Measurements from ENCODE around the gene GABPA. TPM values are rescaled to one million over a fixed set of nuclear protein-coding genes. Genes with fewer than 3 reads are reported as not detected.

Gene GABPA
- total RNA-seq (10 to 100 TPM; 15.6 to 43.6 TPM), polyA plus RNA-seq (1 to 10 TPM; 7.2 to 8.9 TPM)
- long read RNA-seq, donor 1, full-length matches to known transcripts = 14 of 14 reads
- long read RNA-seq, donor 1, partial matches to known transcripts = 0 of 14 reads
- long read RNA-seq, donor 1, other reads (novel, unspliced or antisense) = 0 of 14 reads
- long read RNA-seq, donor 2, full-length matches to known transcripts = 3 of 3 reads
- long read RNA-seq, donor 2, partial matches to known transcripts = 0 of 3 reads
- long read RNA-seq, donor 2, other reads (novel, unspliced or antisense) = 0 of 3 reads
- long read RNA-seq, donor 3, full-length matches to known transcripts = 7 of 7 reads
- long read RNA-seq, donor 3, partial matches to known transcripts = 0 of 7 reads
- long read RNA-seq, donor 3, other reads (novel, unspliced or antisense) = 0 of 7 reads
- long read RNA-seq, donor 4, full-length matches to known transcripts = 1 of 1 reads
- long read RNA-seq, donor 4, partial matches to known transcripts = 0 of 1 reads
- long read RNA-seq, donor 4, other reads (novel, unspliced or antisense) = 0 of 1 reads
- long read RNA-seq, donor 5, full-length matches to known transcripts = 13 of 13 reads
- long read RNA-seq, donor 5, partial matches to known transcripts = 0 of 13 reads
- long read RNA-seq, donor 5, other reads (novel, unspliced or antisense) = 0 of 13 reads

GRCh38 chr21:25734904-25735645 is at the start of gene GABPA, which contains the start of gene ATP5PF:
Gene GABPA, plus strand, starts transcription at chr21:25734972. Its CDS starts 6,627 bp downstream, at chr21:25741599.
Gene ATP5PF, minus strand, starts transcription at chr21:25734904. Its CDS starts 5,110 bp downstream, at chr21:25729794.
- H3K36me3 ChIP-seq (ENCODE audit: control insufficient read depth in 4 of 4, insufficient read depth in 4 of 4, low read length in 4 of 4) = peaks cover 0 to under 1% (median 0%) of the 10 kb centered on the region in 4 donors
- H3K27me3 ChIP-seq (ENCODE audit: control insufficient read depth in 3 of 3, insufficient read depth in 3 of 3, low read length in 2 of 3) = no peaks in the 10 kb centered on the region
- WGBS, 2 donors = 0% methylated on average over 47 to 64 of the region's 64 CpGs
- no peaks in the 10 kb centered on the region for H3K9me3 ChIP-seq (ENCODE audit: control insufficient read depth in 4 of 4, insufficient read depth in 3 of 4, low read length in 3 of 4)
- peak within 1 kb of the TSS; percentile 88 for H3K4me3 ChIP-seq
- peak within 1 kb of the TSS; percentile 90 to 92 for H3K9ac ChIP-seq (ENCODE audit: insufficient read depth in 1 of 2, low read length in 2 of 2)
- TF ChIP-seq CTCF (IDR thresholded peaks at IDR 0.05; ENCODE audit: control extremely low read depth, extremely low read depth) = no peak
- H3K4me1 ChIP-seq (ENCODE audit: control insufficient read depth in 5 of 5, insufficient read depth in 5 of 5, low read length in 5 of 5) = peaks cover 0 to 24% (median 6%) of the 10 kb centered on the region in 5 donors
- DNase-seq (peak; percentile 96 to 98 (median 98)), ATAC-seq (ENCODE audit: insufficient read depth, low FRiP score) (peak; percentile 96)
- peak within 1 kb of the TSS; percentile 96 to 100 for H3K27ac ChIP-seq (ENCODE audit: low read depth in 1 of 2, low read length in 1 of 2)

GRCh38 chr21:25687787-25688186 is 47.0 kb upstream of the GABPA start:
- 71 to 86% methylated on average over 4 of the region's 4 CpGs for WGBS, 2 donors
- Histone ChIP-seq H3K27ac (ENCODE audit: low read depth in 1 of 2, low read length in 1 of 2) (peak overlapping the region in 1 of 2 donors; percentile 68), H3K4me3 (no peak overlapping the region), H3K27me3 (ENCODE audit: control insufficient read depth in 3 of 3, insufficient read depth in 3 of 3, low read length in 2 of 3) (no peaks in the 10 kb centered on the region), H3K36me3 (ENCODE audit: control insufficient read depth in 4 of 4, insufficient read depth in 4 of 4, low read length in 4 of 4) (no peaks in the 10 kb centered on the region), H3K9me3 (ENCODE audit: control insufficient read depth in 4 of 4, insufficient read depth in 3 of 4, low read length in 3 of 4) (no peaks in the 10 kb centered on the region), H3K4me1 (ENCODE audit: control insufficient read depth in 5 of 5, insufficient read depth in 5 of 5, low read length in 5 of 5) (peaks cover 0 to 6% (median 0%) of the 10 kb centered on the region in 5 donors), H3K9ac (ENCODE audit: insufficient read depth in 1 of 2, low read length in 2 of 2) (no peak overlapping the region)
- DNase-seq (no peak), ATAC-seq (ENCODE audit: insufficient read depth, low FRiP score) (no peak)
- no peak for TF ChIP-seq CTCF (IDR thresholded peaks at IDR 0.05; ENCODE audit: control extremely low read depth, extremely low read depth)

GRCh38 chr21:25688275-25689155 is 46.3 kb upstream of the GABPA start:
- 68 to 84% methylated on average over 9 of the region's 9 CpGs for WGBS, 2 donors
- no peak overlapping the region for H3K9ac ChIP-seq (ENCODE audit: insufficient read depth in 1 of 2, low read length in 2 of 2)
- no peaks in the 10 kb centered on the region for H3K9me3 ChIP-seq (ENCODE audit: control insufficient read depth in 4 of 4, insufficient read depth in 3 of 4, low read length in 3 of 4)
- no peak for TF ChIP-seq CTCF (IDR thresholded peaks at IDR 0.05; ENCODE audit: control extremely low read depth, extremely low read depth)
- H3K27ac ChIP-seq (ENCODE audit: low read depth in 1 of 2, low read length in 1 of 2) = peak overlapping the region in 1 of 2 donors; percentile 68
- H3K27me3 ChIP-seq (ENCODE audit: control insufficient read depth in 3 of 3, insufficient read depth in 3 of 3, low read length in 2 of 3) = no peaks in the 10 kb centered on the region
- no peaks in the 10 kb centered on the region for H3K36me3 ChIP-seq (ENCODE audit: control insufficient read depth in 4 of 4, insufficient read depth in 4 of 4, low read length in 4 of 4)
- DNase-seq (peak in 2 of 3 donors; percentile 13 to 59), ATAC-seq (ENCODE audit: insufficient read depth, low FRiP score) (no peak)
- H3K4me3 ChIP-seq = no peak overlapping the region
- H3K4me1 ChIP-seq (ENCODE audit: control insufficient read depth in 5 of 5, insufficient read depth in 5 of 5, low read length in 5 of 5) = peaks cover 0 to 6% (median 0%) of the 10 kb centered on the region in 5 donors

Data from lung (tissue), 16 donors.